ENCODE measurements around the gene PCDHGA10. TPM values are rescaled to one million over a fixed set of nuclear protein-coding genes. Genes with fewer than 3 reads are reported as not detected.
"Not testable (repeated sequence)": the region's sequence is repeated elsewhere in the genome, so short reads cannot be mapped to it uniquely, and the experiment has no call there.

The PCDHGA10 gene
- polyA plus RNA-seq, 12 donors: 1.3 to 3.4 (median 1.8) TPM; not detected in 1

- no peak for DNase-seq
Measured at GRCh38 chr5:141389153-141390042, 23.4 kb upstream of the PCDHGA10 start.

- DNase-seq: no peak
Measured at GRCh38 chr5:141392429-141393198, 20.2 kb upstream of the PCDHGA10 start, which contains the start of gene PCDHGA8. Gene PCDHGA8 (plus strand): TSS chr5:141392633. CDS start chr5:141392814, 181 bp downstream.

GRCh38 chr5:141393267-141393666 lies 19.5 kb upstream of the PCDHGA10 start:
- no peak for DNase-seq

GRCh38 chr5:141394401-141395187 lies 18.2 kb upstream of the PCDHGA10 start:
- DNase-seq: not testable (repeated sequence)

GRCh38 chr5:141397756-141398551 lies 14.8 kb upstream of the PCDHGA10 start, which contains the start of gene PCDHGB5:
Gene PCDHGB5 (plus strand): TSS chr5:141397947. CDS start chr5:141398128, 181 bp downstream.
- DNase-seq: not testable (repeated sequence)

GRCh38 chr5:141398608-141399007 lies 14.2 kb upstream of the PCDHGA10 start:
- DNase-seq: no peak

GRCh38 chr5:141399555-141400258 lies 13.1 kb upstream of the PCDHGA10 start:
- no peak for DNase-seq

GRCh38 chr5:141402553-141403243 lies 10.1 kb upstream of the PCDHGA10 start, which contains the start of gene PCDHGA9:
Gene PCDHGA9 (plus strand): TSS chr5:141402778. CDS start chr5:141402953, 175 bp downstream.
- DNase-seq: no peak

- no peak for DNase-seq
Measured at GRCh38 chr5:141403387-141403786, 9.4 kb upstream of the PCDHGA10 start.

GRCh38 chr5:141407790-141408505 lies 4.8 kb upstream of the PCDHGA10 start, which contains the start of gene PCDHGB6:
Gene PCDHGB6 (plus strand): TSS chr5:141408021. CDS start chr5:141408203, 182 bp downstream.
- not testable (repeated sequence) for DNase-seq

GRCh38 chr5:141409598-141410306 lies 3.0 kb upstream of the PCDHGA10 start:
- no peak for DNase-seq

- DNase-seq: no peak
Measured at GRCh38 chr5:141411575-141411974, 1.2 kb upstream of the PCDHGA10 start.

GRCh38 chr5:141413540-141414069 lies 818 bp downstream of the PCDHGA10 start:
- DNase-seq: no peak

- not testable (repeated sequence) for DNase-seq
Measured at GRCh38 chr5:141414548-141415274, 1.9 kb downstream of the PCDHGA10 start.

- not testable (repeated sequence) for DNase-seq
Measured at GRCh38 chr5:141415275-141415618, 2.5 kb downstream of the PCDHGA10 start.

- DNase-seq: peak; percentile 31
Measured at GRCh38 chr5:141417494-141418172, 4.8 kb downstream of the PCDHGA10 start, which contains the start of gene PCDHGB7. Gene PCDHGB7 (plus strand): TSS chr5:141417677. CDS start chr5:141417860, 183 bp downstream.

All from muscle of arm (tissue), 12 donors.